CD4-positive, CD25-positive, alpha-beta regulatory T cell (primary cell): ENCODE data around the gene KCNMA1. TPM values are rescaled to one million over a fixed set of nuclear protein-coding genes. Genes with fewer than 3 reads are reported as not detected.

ENCODE experiments used
- ATAC-seq, 2 donors: fragments of 150-1000 bp; cut with Tn5 transposase; one replicate each; pipeline ENCODE4 v1.10.0; 2021; ENCODE audit warnings: low read depth in 2 of 2, moderate number of reproducible peaks in 2 of 2, moderate library complexity in 1 of 2
- DNase-seq, 3 donors: peaks; one replicate each; pipeline versions ENCODE4 v3.0.0 to v3.0.0-alpha.2; 2012 to 2022; ENCODE audit warnings: mixed read lengths in 1 of 3
- H3K27ac ChIP-seq: one replicate; pipeline ENCODE4 v1.7.0; 2013; ENCODE audit warnings: mild to moderate bottlenecking, low read length; ENCODE audit not compliant: insufficient read depth, poor library complexity, severe bottlenecking
- H3K27me3 ChIP-seq: one replicate; pipeline ENCODE4 v1.7.0; 2013; ENCODE audit warnings: low read length; ENCODE audit not compliant: control insufficient read depth, insufficient read depth
- H3K36me3 ChIP-seq: one replicate; pipeline ENCODE4 v1.7.0; 2013; ENCODE audit warnings: mild to moderate bottlenecking, low read length, moderate library complexity; ENCODE audit not compliant: control insufficient read depth, insufficient read depth
- H3K4me1 ChIP-seq: 2 replicates; pipeline ENCODE4 v1.7.0; 2013; ENCODE audit warnings: mild to moderate bottlenecking, low read length; ENCODE audit not compliant: insufficient read depth, control insufficient read depth, poor library complexity, severe bottlenecking
- H3K4me3 ChIP-seq: one replicate; pipeline ENCODE4 v1.7.0; 2013; ENCODE audit warnings: low read depth, mild to moderate bottlenecking, low read length, moderate library complexity
- H3K9me3 ChIP-seq, 2 experiments: 1 replicate in 1 of 2; 2 replicates in 1 of 2; pipeline ENCODE4 v1.7.0; 2013; ENCODE audit warnings: low read length in 2 of 2, mild to moderate bottlenecking in 1 of 2, moderate library complexity in 1 of 2; ENCODE audit not compliant: control insufficient read depth in 2 of 2
- H3K27ac Mint-ChIP-seq, 3 donors: one replicate each; pipeline ENCODE4 v1.8.0; 2020 to 2022; ENCODE audit warnings: mild to moderate bottlenecking in 3 of 3, mixed read lengths in 3 of 3, moderate library complexity in 2 of 3
- H3K27me3 Mint-ChIP-seq: one replicate; pipeline ENCODE4 v1.8.0; 2022; ENCODE audit warnings: mild to moderate bottlenecking, mixed read lengths
- H3K36me3 Mint-ChIP-seq: one replicate; pipeline ENCODE4 v1.8.0; 2020; ENCODE audit warnings: mixed read lengths
- H3K4me1 Mint-ChIP-seq, 4 donors: one replicate each; pipeline ENCODE4 v1.8.0; 2020 to 2022; ENCODE audit warnings: mixed read lengths in 4 of 4, mild to moderate bottlenecking in 1 of 4
- H3K4me3 Mint-ChIP-seq, 4 donors: one replicate each; pipeline ENCODE4 v1.8.0; 2020 to 2022; ENCODE audit warnings: mild to moderate bottlenecking in 4 of 4, mixed read lengths in 4 of 4, moderate library complexity in 3 of 4
- H3K9me3 Mint-ChIP-seq, 7 donors: one replicate each; pipeline ENCODE4 v1.8.0; 2020 to 2022; ENCODE audit warnings: mixed read lengths in 7 of 7, mild to moderate bottlenecking in 3 of 7, moderate library complexity in 2 of 7
- polyA plus RNA-seq, 4 donors: library from polyadenylated mRNA; unstranded; fragments of 300-500 nt; fragmentation: Illumina TruSeq; gene quantifications; one replicate each; pipeline ENCODE4 v1.2.3, GENCODE V29; 2021
- total RNA-seq: library from RNA; stranded (reverse); gene quantifications from one replicate; pipeline ENCODE4 v1.2.3, GENCODE V29; 2022

The KCNMA1 gene
- total and polyA plus RNA-seq, 5 donors from 2014 or later, result not detected

DNA sequence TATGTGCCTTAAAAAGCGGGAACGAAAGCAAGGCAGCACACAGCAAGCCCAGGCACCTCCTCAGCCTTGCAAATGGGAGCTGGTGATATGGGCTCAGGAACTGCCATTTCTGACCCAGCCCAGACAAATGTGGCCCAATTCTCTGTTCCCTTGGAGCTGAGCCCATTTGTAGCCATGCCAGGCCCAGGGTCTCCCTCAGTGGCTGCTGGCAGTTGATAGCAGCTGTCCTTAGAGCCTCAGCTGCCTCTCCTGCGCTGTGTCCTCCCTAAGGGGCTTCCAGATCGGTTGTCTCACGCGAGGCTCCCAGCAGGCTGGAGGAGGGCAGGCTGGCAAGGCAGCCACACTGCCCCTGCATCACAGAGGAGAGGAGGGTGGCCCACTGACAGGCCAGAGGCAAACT is 275.8 kb downstream of the KCNMA1 start:
- H3K4me3 ChIP-seq, result no peak overlapping the region
- Mint-ChIP-seq H3K27me3 (no peaks in the 10 kb centered on the region), H3K27ac (no peak overlapping the region), H3K4me3 (no peak overlapping the region), H3K4me1 (no peaks in the 10 kb centered on the region), H3K36me3 (no peaks in the 10 kb centered on the region), H3K9me3 (peaks cover 0 to 3% (median 0%) of the 10 kb centered on the region in 7 donors)
- H3K27ac ChIP-seq, result no peak overlapping the region
- no peaks in the 10 kb centered on the region for H3K27me3 ChIP-seq
- H3K9me3 ChIP-seq, result no peaks in the 10 kb centered on the region
- no peaks in the 10 kb centered on the region for H3K36me3 ChIP-seq
- H3K4me1 ChIP-seq, result no peaks in the 10 kb centered on the region
- ATAC-seq, result no peak
- DNase-seq, result no peak

- Histone ChIP-seq H3K36me3 (no peaks in the 10 kb centered on the region), H3K4me3 (no peak overlapping the region), H3K27ac (no peak overlapping the region), H3K9me3 (no peaks in the 10 kb centered on the region), H3K4me1 (no peaks in the 10 kb centered on the region), H3K27me3 (no peaks in the 10 kb centered on the region)
- Mint-ChIP-seq H3K36me3 (no peaks in the 10 kb centered on the region), H3K27ac (no peak overlapping the region), H3K27me3 (no peaks in the 10 kb centered on the region), H3K9me3 (peaks cover 0 to 3% (median 0%) of the 10 kb centered on the region in 7 donors), H3K4me3 (no peak overlapping the region), H3K4me1 (no peaks in the 10 kb centered on the region)
- DNase-seq (no peak), ATAC-seq (no peak)
Observed at GRCh38 chr10:77361426-77361825, 276.2 kb downstream of the KCNMA1 start.

DNA sequence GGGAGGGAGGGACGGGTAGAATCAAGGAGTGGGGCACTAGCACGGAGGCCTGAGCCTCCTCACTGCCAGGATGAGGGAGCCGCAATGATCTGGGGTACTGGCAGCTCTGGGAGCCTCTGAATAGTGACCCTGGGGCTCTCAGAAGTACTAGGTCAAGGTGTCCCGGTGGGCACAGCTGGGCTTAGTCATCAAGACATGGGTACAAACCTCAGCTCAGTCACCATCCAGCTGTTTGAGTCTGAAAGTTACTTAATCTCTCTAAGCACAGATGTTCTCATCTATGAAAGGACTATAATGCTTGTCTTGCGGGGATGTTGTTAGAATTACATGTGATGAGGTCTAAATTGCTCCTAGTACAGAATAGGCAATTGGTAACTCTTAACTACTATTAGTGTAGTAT is 276.8 kb downstream of the KCNMA1 start:
- Histone ChIP-seq H3K27ac (no peak overlapping the region), H3K36me3 (no peaks in the 10 kb centered on the region), H3K4me3 (no peak overlapping the region), H3K4me1 (no peaks in the 10 kb centered on the region), H3K27me3 (no peaks in the 10 kb centered on the region), H3K9me3 (no peaks in the 10 kb centered on the region)
- H3K4me1 Mint-ChIP-seq, result no peaks in the 10 kb centered on the region
- DNase-seq (no peak), ATAC-seq (no peak)
- no peaks in the 10 kb centered on the region for H3K27me3 Mint-ChIP-seq
- H3K27ac Mint-ChIP-seq, result no peak overlapping the region
- H3K9me3 Mint-ChIP-seq, result peaks cover 0 to 3% (median 0%) of the 10 kb centered on the region in 7 donors
- H3K4me3 Mint-ChIP-seq, result no peak overlapping the region
- no peaks in the 10 kb centered on the region for H3K36me3 Mint-ChIP-seq

GRCh38 chr10:77359950-77360520 is 277.6 kb downstream of the KCNMA1 start:
- Mint-ChIP-seq H3K27me3 (no peaks in the 10 kb centered on the region), H3K9me3 (peaks cover 0 to 3% (median under 1%) of the 10 kb centered on the region in 7 donors), H3K4me1 (no peaks in the 10 kb centered on the region), H3K4me3 (no peak overlapping the region), H3K27ac (no peak overlapping the region), H3K36me3 (no peaks in the 10 kb centered on the region)
- Histone ChIP-seq H3K4me1 (no peaks in the 10 kb centered on the region), H3K27ac (no peak overlapping the region), H3K9me3 (no peaks in the 10 kb centered on the region), H3K27me3 (no peaks in the 10 kb centered on the region), H3K4me3 (no peak overlapping the region), H3K36me3 (no peaks in the 10 kb centered on the region)
- DNase-seq, result no peak
- ATAC-seq, result no peak

DNA sequence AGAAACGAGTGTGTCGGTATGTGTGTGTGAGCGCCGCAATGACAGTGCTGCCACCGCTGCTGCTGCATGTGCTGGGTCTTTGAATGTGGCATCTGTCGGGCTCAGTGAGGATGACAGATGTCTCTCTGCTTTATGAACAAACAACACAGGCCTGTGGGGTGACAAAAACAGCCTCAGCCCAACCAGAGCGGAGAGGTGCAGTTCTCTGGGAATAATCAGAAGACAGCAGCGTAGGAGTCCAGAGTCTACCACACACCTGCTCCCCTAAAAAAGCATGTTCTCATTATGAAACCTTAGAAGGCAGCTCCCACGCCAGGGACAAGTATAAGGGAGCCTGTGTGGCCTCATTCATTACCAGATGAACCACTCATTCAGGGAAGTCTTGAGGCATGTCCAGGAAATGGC is 278.3 kb downstream of the KCNMA1 start:
- Histone ChIP-seq H3K27me3 (no peaks in the 10 kb centered on the region), H3K4me3 (no peak overlapping the region), H3K36me3 (no peaks in the 10 kb centered on the region), H3K27ac (no peak overlapping the region), H3K9me3 (no peaks in the 10 kb centered on the region), H3K4me1 (no peaks in the 10 kb centered on the region)
- no peak for DNase-seq
- no peak for ATAC-seq
- Mint-ChIP-seq H3K4me3 (no peak overlapping the region), H3K36me3 (no peaks in the 10 kb centered on the region), H3K9me3 (peaks cover 0 to 3% (median 1%) of the 10 kb centered on the region in 7 donors), H3K27ac (no peak overlapping the region), H3K4me1 (no peaks in the 10 kb centered on the region), H3K27me3 (no peaks in the 10 kb centered on the region)

DNA sequence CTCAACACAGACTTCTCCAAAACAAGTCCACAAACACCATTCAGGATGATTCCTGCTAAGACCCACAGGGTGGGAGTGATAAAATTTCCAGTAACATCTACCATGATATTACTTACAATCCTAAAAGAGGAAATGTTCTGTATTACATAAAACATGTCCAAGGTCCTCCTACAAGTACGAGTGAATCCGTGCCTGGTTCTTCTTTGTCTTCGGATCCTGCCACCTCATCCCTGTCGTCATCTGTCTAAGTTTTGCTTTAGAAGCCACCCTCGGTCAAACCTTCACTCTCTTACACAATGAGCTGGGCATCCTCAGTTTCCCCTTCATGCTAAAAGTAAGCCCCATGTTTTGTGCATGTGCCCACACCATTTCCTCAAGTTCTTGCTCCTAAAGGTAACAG is 279.0 kb downstream of the KCNMA1 start:
- H3K27me3 ChIP-seq, result no peaks in the 10 kb centered on the region
- Mint-ChIP-seq H3K27ac (no peak overlapping the region), H3K4me1 (no peaks in the 10 kb centered on the region), H3K4me3 (no peak overlapping the region), H3K27me3 (no peaks in the 10 kb centered on the region), H3K36me3 (no peaks in the 10 kb centered on the region), H3K9me3 (peaks cover 0 to 3% (median 1%) of the 10 kb centered on the region in 7 donors)
- no peaks in the 10 kb centered on the region for H3K9me3 ChIP-seq
- H3K4me3 ChIP-seq, result no peak overlapping the region
- H3K27ac ChIP-seq, result no peak overlapping the region
- H3K4me1 ChIP-seq, result no peaks in the 10 kb centered on the region
- DNase-seq (no peak), ATAC-seq (no peak)
- H3K36me3 ChIP-seq, result no peaks in the 10 kb centered on the region

- H3K27ac ChIP-seq, result no peak overlapping the region
- DNase-seq, result no peak
- no peak overlapping the region for H3K27ac Mint-ChIP-seq
- no peaks in the 10 kb centered on the region for H3K9me3 ChIP-seq
- H3K4me1 ChIP-seq, result no peaks in the 10 kb centered on the region
- H3K27me3 ChIP-seq, result no peaks in the 10 kb centered on the region
- H3K4me3 Mint-ChIP-seq, result peak overlapping the region in 1 of 4 donors; percentile 9
- H3K4me1 Mint-ChIP-seq, result no peaks in the 10 kb centered on the region
- no peaks in the 10 kb centered on the region for H3K36me3 ChIP-seq
- ATAC-seq, result no peak
- no peak overlapping the region for H3K4me3 ChIP-seq
- H3K36me3 Mint-ChIP-seq, result no peaks in the 10 kb centered on the region
- no peaks in the 10 kb centered on the region for H3K27me3 Mint-ChIP-seq
- peaks cover 0 to 3% (median 1%) of the 10 kb centered on the region in 7 donors for H3K9me3 Mint-ChIP-seq
Observed at GRCh38 chr10:77357611-77358310, 279.8 kb downstream of the KCNMA1 start.

DNA sequence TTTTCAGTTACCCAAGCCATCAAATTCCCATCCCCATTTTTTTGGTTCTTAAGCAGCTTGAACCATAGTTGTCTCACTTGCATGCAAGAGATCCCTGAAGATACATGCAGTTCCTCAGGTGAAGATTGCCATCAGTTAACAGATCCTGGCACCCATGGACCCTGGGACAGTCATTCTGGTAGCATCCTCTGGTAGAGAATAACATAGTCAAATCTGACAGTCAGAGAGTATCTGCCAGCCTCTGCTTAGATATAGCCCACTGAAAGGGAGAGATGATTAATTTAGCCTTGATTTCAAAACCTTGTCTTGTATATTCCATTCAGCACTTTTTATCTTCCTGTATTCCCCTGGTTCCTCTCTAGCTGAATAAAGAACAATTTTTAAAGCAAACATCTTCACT is 280.4 kb downstream of the KCNMA1 start:
- Histone ChIP-seq H3K9me3 (no peaks in the 10 kb centered on the region), H3K4me3 (no peak overlapping the region), H3K4me1 (no peaks in the 10 kb centered on the region), H3K36me3 (no peaks in the 10 kb centered on the region), H3K27me3 (no peaks in the 10 kb centered on the region), H3K27ac (no peak overlapping the region)
- peak overlapping the region in 1 of 4 donors; percentile 9 for H3K4me3 Mint-ChIP-seq
- H3K4me1 Mint-ChIP-seq, result no peaks in the 10 kb centered on the region
- ATAC-seq, result no peak
- H3K36me3 Mint-ChIP-seq, result no peaks in the 10 kb centered on the region
- no peaks in the 10 kb centered on the region for H3K27me3 Mint-ChIP-seq
- H3K27ac Mint-ChIP-seq, result no peak overlapping the region
- peaks cover 0 to 3% (median 1%) of the 10 kb centered on the region in 7 donors for H3K9me3 Mint-ChIP-seq
- no peak for DNase-seq
